Measurements from ENCODE around the gene SHISA8.

The SHISA8 gene

GRCh38 chr22:41933411-41934177 lies 18.7 kb upstream of the SHISA8 start:
- no peak for DNase-seq

- DNase-seq: no peak
Measured at GRCh38 chr22:41932353-41932752, 17.5 kb upstream of the SHISA8 start.

- no peak for DNase-seq
Measured at GRCh38 chr22:41931701-41932269, 16.9 kb upstream of the SHISA8 start.

- no peak for DNase-seq
Measured at GRCh38 chr22:41929418-41929810, 14.5 kb upstream of the SHISA8 start.

GRCh38 chr22:41928593-41929417 lies 13.9 kb upstream of the SHISA8 start:
- no peak for DNase-seq

GRCh38 chr22:41927813-41928212 lies 12.9 kb upstream of the SHISA8 start:
- DNase-seq: no peak

GRCh38 chr22:41925783-41926460 lies 11.0 kb upstream of the SHISA8 start:
- no peak for DNase-seq

GRCh38 chr22:41923595-41924276 lies 8.9 kb upstream of the SHISA8 start:
- no peak for DNase-seq

GRCh38 chr22:41922940-41923594 lies 8.2 kb upstream of the SHISA8 start:
- DNase-seq: no peak

GRCh38 chr22:41922328-41922727 lies 7.5 kb upstream of the SHISA8 start:
- no peak for DNase-seq

GRCh38 chr22:41920271-41920976 lies 5.5 kb upstream of the SHISA8 start:
- no peak for DNase-seq

- no peak for DNase-seq
Measured at GRCh38 chr22:41919357-41920224, 4.7 kb upstream of the SHISA8 start.

- no peak for DNase-seq
Measured at GRCh38 chr22:41917903-41918791, 3.3 kb upstream of the SHISA8 start.

- DNase-seq: no peak
Measured at GRCh38 chr22:41917375-41917902, 2.6 kb upstream of the SHISA8 start.

- no peak for DNase-seq
Measured at GRCh38 chr22:41916745-41917358, 2.0 kb upstream of the SHISA8 start.

- no peak for DNase-seq
Measured at GRCh38 chr22:41915786-41916493, 1.1 kb upstream of the SHISA8 start.

GRCh38 chr22:41914611-41915034 lies 251 bp downstream of the SHISA8 start:
- no peak for DNase-seq

Measured in left hindlimb (tissue), 1 donor.